ENCODE results near the gene RFTN1.

Gene RFTN1

GRCh38 chr3:16361087-16361486 lies 152.4 kb downstream of the RFTN1 start:
- no peak overlapping the region for H3K4me3 Mint-ChIP-seq
- no peak for DNase-seq
- no peaks in the 10 kb centered on the region for H3K27me3 Mint-ChIP-seq
- CTCF ChIA-PET, result no interaction called here
- no peak overlapping the region for H3K27ac Mint-ChIP-seq
- H3K9me3 Mint-ChIP-seq, result no peaks in the 10 kb centered on the region
- H3K36me3 Mint-ChIP-seq, result peaks cover 47% of the 10 kb centered on the region
- peaks cover 9% of the 10 kb centered on the region for H3K4me1 Mint-ChIP-seq

- CTCF ChIA-PET, result interaction anchor here (0.6 to 1.0 kb wide), 2 partner anchors 27 to 54 kb away, joined by 4 to 7 read pairs; no protein-coding TSS in a partner anchor
- Mint-ChIP-seq H3K4me3 (no peak overlapping the region), H3K4me1 (peaks cover 7% of the 10 kb centered on the region)
These were observed 154.2 kb downstream of the RFTN1 start for GRCh38 chr3:16359331-16359730.

GRCh38 chr3:16358336-16358735 lies 155.2 kb downstream of the RFTN1 start:
- H3K27me3 Mint-ChIP-seq, result no peaks in the 10 kb centered on the region
- no peaks in the 10 kb centered on the region for H3K9me3 Mint-ChIP-seq
- H3K36me3 Mint-ChIP-seq, result peaks cover 46% of the 10 kb centered on the region
- DNase-seq, result no peak
- no peak overlapping the region for H3K27ac Mint-ChIP-seq
- H3K4me1 Mint-ChIP-seq, result peaks cover 7% of the 10 kb centered on the region
- CTCF ChIA-PET, result no interaction called here
- no peak overlapping the region for H3K4me3 Mint-ChIP-seq

More at GRCh38 chr3:16359331-16359730, 154.2 kb downstream of the RFTN1 start:
- H3K9me3 Mint-ChIP-seq, result no peaks in the 10 kb centered on the region
- no peak for DNase-seq
- no peak overlapping the region for H3K27ac Mint-ChIP-seq
- no peaks in the 10 kb centered on the region for H3K27me3 Mint-ChIP-seq
- H3K36me3 Mint-ChIP-seq, result peaks cover 47% of the 10 kb centered on the region

- CTCF ChIA-PET, result no interaction called here
- Mint-ChIP-seq H3K9me3 (no peaks in the 10 kb centered on the region), H3K4me3 (no peak overlapping the region), H3K27me3 (no peaks in the 10 kb centered on the region), H3K4me1 (peaks cover 10% of the 10 kb centered on the region), H3K27ac (no peak overlapping the region), H3K36me3 (peaks cover 46% of the 10 kb centered on the region)
- no peak for DNase-seq
These were observed 156.0 kb downstream of the RFTN1 start for GRCh38 chr3:16357186-16358121.

GRCh38 chr3:16355828-16356227 lies 157.7 kb downstream of the RFTN1 start:
- DNase-seq, result no peak
- peak overlapping the region; percentile 12 for H3K27ac Mint-ChIP-seq

GRCh38 chr3:16354291-16354690 lies 159.2 kb downstream of the RFTN1 start:
- DNase-seq, result no peak
- H3K9me3 Mint-ChIP-seq, result no peaks in the 10 kb centered on the region
- no peak overlapping the region for H3K4me3 Mint-ChIP-seq
- H3K27me3 Mint-ChIP-seq, result no peaks in the 10 kb centered on the region
- CTCF ChIA-PET, result no interaction called here
- H3K4me1 Mint-ChIP-seq, result peaks cover 20% of the 10 kb centered on the region
- H3K27ac Mint-ChIP-seq, result no peak overlapping the region
- H3K36me3 Mint-ChIP-seq, result peaks cover 59% of the 10 kb centered on the region

More at GRCh38 chr3:16355828-16356227, 157.7 kb downstream of the RFTN1 start:
- Mint-ChIP-seq H3K36me3 (peaks cover 46% of the 10 kb centered on the region), H3K4me3 (no peak overlapping the region), H3K4me1 (peaks cover 14% of the 10 kb centered on the region), H3K9me3 (no peaks in the 10 kb centered on the region), H3K27me3 (no peaks in the 10 kb centered on the region)
- CTCF ChIA-PET, result no interaction called here

GRCh38 chr3:16352428-16352827 lies 161.1 kb downstream of the RFTN1 start:
- CTCF ChIA-PET, result no interaction called here
- peaks cover 66% of the 10 kb centered on the region for H3K36me3 Mint-ChIP-seq
- no peak for DNase-seq
- peaks cover 21% of the 10 kb centered on the region for H3K4me1 Mint-ChIP-seq
- no peaks in the 10 kb centered on the region for H3K9me3 Mint-ChIP-seq
- H3K27ac Mint-ChIP-seq, result peak overlapping the region; percentile 39
- no peaks in the 10 kb centered on the region for H3K27me3 Mint-ChIP-seq
- no peak overlapping the region for H3K4me3 Mint-ChIP-seq

- Mint-ChIP-seq H3K4me3 (no peak overlapping the region), H3K36me3 (peaks cover 73% of the 10 kb centered on the region), H3K9me3 (no peaks in the 10 kb centered on the region), H3K4me1 (peaks cover 25% of the 10 kb centered on the region), H3K27me3 (no peaks in the 10 kb centered on the region), H3K27ac (no peak overlapping the region)
- CTCF ChIA-PET, result no interaction called here
- DNase-seq, result no peak
These were observed 162.7 kb downstream of the RFTN1 start for GRCh38 chr3:16350597-16351318.

- H3K27ac Mint-ChIP-seq, result no peak overlapping the region
- no peak for DNase-seq
- peaks cover 25% of the 10 kb centered on the region for H3K4me1 Mint-ChIP-seq
- CTCF ChIA-PET, result no interaction called here
- H3K4me3 Mint-ChIP-seq, result no peak overlapping the region
- H3K9me3 Mint-ChIP-seq, result no peaks in the 10 kb centered on the region
- peaks cover 77% of the 10 kb centered on the region for H3K36me3 Mint-ChIP-seq
- no peaks in the 10 kb centered on the region for H3K27me3 Mint-ChIP-seq
These were observed 163.4 kb downstream of the RFTN1 start for GRCh38 chr3:16349986-16350596.

GRCh38 chr3:16347548-16347947 lies 166.0 kb downstream of the RFTN1 start:
- no peak overlapping the region for H3K4me3 Mint-ChIP-seq
- H3K27me3 Mint-ChIP-seq, result no peaks in the 10 kb centered on the region
- CTCF ChIA-PET, result no interaction called here
- H3K4me1 Mint-ChIP-seq, result peaks cover 28% of the 10 kb centered on the region
- H3K36me3 Mint-ChIP-seq, result peaks cover 76% of the 10 kb centered on the region
- no peaks in the 10 kb centered on the region for H3K9me3 Mint-ChIP-seq
- peak overlapping the region; percentile 47 for H3K27ac Mint-ChIP-seq
- DNase-seq, result no peak

GRCh38 chr3:16346413-16347081 lies 167.0 kb downstream of the RFTN1 start:
- Mint-ChIP-seq H3K27ac (peak overlapping the region; percentile 20), H3K27me3 (no peaks in the 10 kb centered on the region), H3K4me3 (no peak overlapping the region), H3K36me3 (peaks cover 74% of the 10 kb centered on the region), H3K9me3 (no peaks in the 10 kb centered on the region), H3K4me1 (peaks cover 28% of the 10 kb centered on the region)
- DNase-seq, result no peak
- CTCF ChIA-PET, result no interaction called here

- H3K9me3 Mint-ChIP-seq, result no peaks in the 10 kb centered on the region
- no peak for DNase-seq
- H3K36me3 Mint-ChIP-seq, result peaks cover 72% of the 10 kb centered on the region
- CTCF ChIA-PET, result no interaction called here
- H3K27ac Mint-ChIP-seq, result peak overlapping the region; percentile 56
- H3K4me3 Mint-ChIP-seq, result no peak overlapping the region
- H3K4me1 Mint-ChIP-seq, result peaks cover 35% of the 10 kb centered on the region
- no peaks in the 10 kb centered on the region for H3K27me3 Mint-ChIP-seq
These were observed 170.4 kb downstream of the RFTN1 start for GRCh38 chr3:16343101-16343500.

- peak overlapping the region; percentile 76 for H3K27ac Mint-ChIP-seq
- no peaks in the 10 kb centered on the region for H3K27me3 Mint-ChIP-seq
- CTCF ChIA-PET, result interaction anchor here (1.4 to 1.6 kb wide), 3 partner anchors 68 to 191 kb away, joined by 3 to 5 read pairs (median 4); no protein-coding TSS in a partner anchor
- no peak overlapping the region for H3K4me3 Mint-ChIP-seq
- peaks cover 56% of the 10 kb centered on the region for H3K4me1 Mint-ChIP-seq
- no peaks in the 10 kb centered on the region for H3K9me3 Mint-ChIP-seq
- DNase-seq, result no peak
- peaks cover 74% of the 10 kb centered on the region for H3K36me3 Mint-ChIP-seq
These were observed 174.5 kb downstream of the RFTN1 start for GRCh38 chr3:16338999-16339398.
